HG03442 (cell line): Measurements from ENCODE around the gene SOX8.

ENCODE experiments used
- ATAC-seq: cut with Tn5 transposase; IDR thresholded peaks from one replicate; pipeline ENCODE4 v1.9.1; 2021; ENCODE audit warnings: mild to moderate bottlenecking, moderate library complexity; ENCODE audit not compliant: unreplicated experiment

The SOX8 gene

GRCh38 chr16:986411-986810, 4.8 kb downstream of the SOX8 start:
- ATAC-seq, result no peak

- ATAC-seq, result no peak
Measured at GRCh38 chr16:986925-987582, 5.5 kb downstream of the SOX8 start.

GRCh38 chr16:987906-988305, 6.3 kb downstream of the SOX8 start:
- no peak for ATAC-seq

DNA sequence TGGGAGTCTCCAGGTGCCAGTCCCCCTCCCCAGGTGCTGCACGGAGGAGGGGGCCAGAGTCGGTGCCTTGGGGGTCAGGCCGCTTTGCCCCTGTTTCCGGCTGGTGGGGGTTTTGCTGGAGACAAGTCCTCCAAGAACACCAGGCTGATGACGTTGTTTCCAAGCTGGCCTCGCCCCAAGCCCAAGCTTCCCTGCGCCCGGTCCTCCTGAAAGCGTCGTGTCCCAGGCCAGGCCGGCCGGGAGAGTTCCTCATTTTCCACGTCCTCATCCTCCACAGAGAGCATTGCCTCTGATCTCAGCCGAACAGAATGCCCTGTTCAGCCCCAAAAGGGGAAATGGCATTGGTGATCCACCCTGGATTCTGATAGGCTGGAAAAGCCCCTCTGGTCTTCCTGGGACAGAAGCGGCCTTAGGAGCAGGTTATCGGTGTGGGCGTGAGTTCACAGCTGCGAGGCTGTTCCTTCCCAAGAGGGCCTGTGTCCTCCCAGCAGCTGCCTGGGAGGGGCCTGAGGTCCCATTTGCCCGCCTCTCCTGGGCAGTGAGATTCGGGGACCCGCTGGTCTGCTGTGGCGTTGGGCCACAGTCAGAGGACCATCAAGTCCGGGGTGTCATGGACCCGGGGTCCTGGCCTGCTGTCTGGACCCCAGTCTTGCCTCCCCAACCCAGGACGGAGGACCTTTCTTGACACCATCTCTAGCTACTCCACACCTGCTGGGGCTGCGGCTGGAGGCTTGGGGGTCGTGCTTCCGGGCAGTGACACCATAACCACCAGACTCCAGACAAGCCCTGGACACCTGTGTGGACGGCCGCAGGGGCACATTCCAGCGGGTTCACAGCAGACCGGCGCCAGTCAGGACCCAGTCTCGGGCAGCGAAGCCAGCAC, 7.1 kb downstream of the SOX8 start:
- ATAC-seq, result no peak

DNA sequence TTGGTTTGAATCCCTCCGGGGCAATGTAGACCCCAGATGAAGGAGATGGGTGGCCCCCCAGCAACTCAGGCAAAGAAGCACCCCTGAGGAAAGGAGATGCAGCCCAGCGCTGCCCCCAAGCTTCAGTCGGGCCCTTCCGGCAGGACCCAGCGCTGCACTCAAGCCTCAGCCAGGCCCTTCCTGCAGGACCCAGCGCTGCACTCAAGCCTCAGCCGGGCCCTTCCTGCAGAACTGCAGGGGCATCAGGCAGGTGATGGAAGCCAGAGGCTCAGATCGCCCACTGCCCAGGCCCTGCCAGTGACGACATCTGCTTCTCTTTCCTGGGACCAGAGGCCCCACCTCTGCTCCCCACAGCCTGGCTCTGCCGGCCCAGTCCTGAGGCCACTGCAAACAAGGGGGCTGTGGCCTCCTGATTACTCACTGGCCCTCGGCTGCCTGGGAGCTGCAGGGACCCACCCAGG, 7.8 kb downstream of the SOX8 start:
- ATAC-seq, result no peak

DNA sequence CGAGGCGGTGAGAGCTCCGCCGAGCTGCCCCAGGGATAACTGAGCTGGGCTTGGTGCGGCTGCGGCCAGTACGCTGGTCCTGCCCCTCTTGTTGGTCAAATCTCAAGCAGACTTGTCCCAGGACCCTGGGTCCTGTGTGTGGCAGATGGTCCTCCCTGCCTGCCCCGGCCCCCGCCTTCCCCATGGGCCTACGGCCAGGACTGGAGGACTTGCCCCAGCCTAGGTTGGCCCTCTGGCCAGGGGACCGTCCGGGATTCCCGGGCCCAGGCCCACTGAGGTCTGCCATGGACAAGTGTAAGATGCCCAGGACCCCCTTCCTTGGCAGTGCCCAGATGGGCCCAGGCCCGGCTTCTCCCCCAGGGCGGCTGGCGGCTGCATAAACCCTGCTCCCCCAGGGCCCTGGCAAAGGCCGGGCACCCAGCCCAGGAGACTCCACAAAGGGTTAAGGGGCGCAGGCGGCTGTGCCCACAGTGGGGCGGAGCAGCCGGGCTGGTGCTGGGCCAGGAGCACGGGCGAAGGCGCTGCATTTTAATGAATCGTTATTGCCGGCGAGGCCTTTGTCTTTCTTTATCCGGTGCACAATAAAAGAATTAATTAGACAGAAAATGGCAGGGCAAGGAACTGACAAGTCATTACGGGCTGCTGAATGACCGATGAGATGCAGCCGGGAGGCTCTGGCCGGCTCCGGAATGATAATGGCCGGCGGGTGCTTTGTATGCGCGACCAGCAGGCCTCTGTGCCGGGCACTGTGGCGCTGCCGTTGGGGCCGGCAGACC, 9.1 kb downstream of the SOX8 start:
- no peak for ATAC-seq

GRCh38 chr16:991345-991744, 9.8 kb downstream of the SOX8 start:
- no peak for ATAC-seq

- ATAC-seq, result no peak
Measured at GRCh38 chr16:991773-992172, 10.2 kb downstream of the SOX8 start.

DNA sequence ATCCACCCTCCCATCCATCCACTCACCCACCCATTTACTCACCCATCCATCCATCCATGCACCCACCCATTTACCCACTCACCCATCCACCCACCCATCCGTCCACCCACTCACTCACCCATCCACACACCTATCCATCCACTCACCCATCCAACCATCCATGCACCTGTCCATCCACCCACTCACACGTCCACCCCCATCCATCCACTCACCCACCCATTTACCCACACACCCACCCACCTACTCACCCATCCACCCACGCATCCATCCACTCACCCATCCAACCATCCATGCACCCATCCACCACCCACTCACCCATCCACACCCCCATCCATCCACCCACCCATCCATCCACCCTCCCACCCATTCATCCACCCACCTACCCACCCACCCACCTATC, 12.2 kb downstream of the SOX8 start:
- no peak for ATAC-seq

DNA sequence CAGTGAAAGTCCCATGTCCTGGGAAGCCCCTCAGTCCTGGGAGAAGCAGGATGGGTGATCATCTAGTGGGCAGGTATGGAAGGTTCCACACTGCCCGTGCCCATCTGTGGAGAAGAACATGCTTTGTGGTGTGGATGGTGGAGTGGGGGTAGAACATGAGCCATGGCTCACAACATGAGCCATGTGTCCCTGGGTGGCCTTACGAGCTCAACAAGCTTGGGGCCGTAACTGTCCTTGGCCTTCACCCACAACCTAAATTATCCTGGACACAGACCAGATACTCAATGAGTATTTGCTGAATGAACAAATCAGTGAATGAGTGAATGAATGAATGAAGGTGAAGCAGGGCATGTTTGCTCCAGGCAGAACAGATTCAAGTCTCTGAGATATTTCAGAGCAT, 13.5 kb downstream of the SOX8 start:
- no peak for ATAC-seq

GRCh38 chr16:995783-996182, 14.2 kb downstream of the SOX8 start:
- no peak for ATAC-seq

DNA sequence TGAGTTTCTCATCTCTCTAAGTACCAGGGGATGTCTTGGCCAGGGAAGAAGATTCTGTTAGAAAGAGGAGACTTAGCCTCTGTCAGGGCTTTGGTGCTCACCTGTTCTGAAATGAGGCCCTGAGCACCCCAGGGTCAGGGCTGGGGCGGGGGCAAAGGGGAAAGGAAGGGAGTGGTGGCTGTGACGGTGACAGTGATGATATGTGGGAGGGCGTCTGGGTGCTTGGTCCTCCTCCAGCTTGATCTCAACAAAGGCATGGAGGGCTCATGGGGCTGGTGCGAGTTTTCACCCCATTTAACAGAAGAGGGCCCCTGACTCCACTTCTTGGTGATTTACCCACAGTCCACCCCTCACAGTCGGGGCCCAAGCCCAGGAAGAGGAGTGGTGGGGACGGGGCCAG, 15.1 kb downstream of the SOX8 start:
- no peak for ATAC-seq

GRCh38 chr16:997440-998051, 16.0 kb downstream of the SOX8 start:
- no peak for ATAC-seq

GRCh38 chr16:998211-998610, 16.6 kb downstream of the SOX8 start:
- no peak for ATAC-seq

DNA sequence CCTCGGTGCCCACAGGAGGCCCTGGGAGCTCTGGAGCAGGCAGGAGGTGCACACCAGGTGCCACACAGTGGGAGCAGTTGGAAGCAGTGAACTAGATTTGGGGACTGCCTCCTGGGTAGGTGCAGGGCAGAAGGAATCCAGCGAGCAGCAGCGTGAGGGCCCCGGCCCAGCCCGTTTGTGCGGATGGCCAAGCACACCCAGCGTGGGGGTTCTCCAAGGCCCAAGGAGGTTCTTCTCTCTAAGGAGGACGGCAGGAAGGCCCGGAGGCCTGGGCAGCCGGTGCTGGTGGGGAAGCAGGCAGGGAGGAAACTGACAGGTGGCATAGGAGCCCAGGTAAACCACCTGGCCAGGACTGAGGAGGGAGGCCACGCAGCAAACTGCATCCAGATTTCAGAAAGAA, 17.0 kb downstream of the SOX8 start:
- ATAC-seq, result no peak

DNA sequence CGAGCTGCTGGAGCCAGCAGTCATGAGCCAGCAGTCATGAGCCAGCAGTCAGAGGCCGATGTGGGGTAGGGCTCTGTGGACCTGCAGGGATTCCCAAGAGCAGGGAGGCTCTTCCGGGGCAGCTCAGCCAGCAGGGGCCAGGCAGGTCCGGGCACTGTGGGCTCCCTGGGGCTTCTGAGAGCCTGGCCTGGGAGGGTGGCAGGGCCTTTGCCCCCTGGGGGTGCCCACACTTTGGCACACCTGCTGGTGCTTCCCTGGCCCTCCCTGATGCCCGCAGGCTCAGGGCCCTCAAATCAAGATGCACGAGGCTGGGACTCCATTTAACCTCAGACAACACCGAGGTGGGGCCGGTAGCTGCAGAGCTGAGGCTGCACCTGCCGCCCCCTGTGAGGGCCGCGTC, 18.1 kb downstream of the SOX8 start:
- no peak for ATAC-seq

GRCh38 chr16:1000608-1001007, 19.0 kb downstream of the SOX8 start:
- no peak for ATAC-seq

DNA sequence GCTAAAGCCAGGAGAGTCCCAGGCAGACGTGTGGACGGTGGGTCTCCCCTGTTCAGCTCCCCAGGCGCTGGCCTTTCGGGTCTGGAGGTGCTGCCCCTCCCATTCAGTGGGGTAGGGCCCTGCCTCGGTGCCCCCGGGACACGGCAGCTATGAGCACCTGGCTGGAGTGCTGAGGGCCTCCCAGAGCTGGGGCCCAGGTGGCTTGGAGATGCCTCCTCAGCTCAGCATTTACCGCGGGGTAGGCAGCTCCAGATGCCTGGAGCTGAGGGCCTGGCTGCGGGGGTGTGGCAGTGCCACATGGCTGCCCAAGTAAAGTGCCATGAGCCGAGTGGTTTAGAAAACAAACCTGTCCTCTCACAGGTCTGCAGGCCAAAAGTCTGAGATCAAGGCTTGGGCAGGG, 19.5 kb downstream of the SOX8 start:
- ATAC-seq, result no peak

DNA sequence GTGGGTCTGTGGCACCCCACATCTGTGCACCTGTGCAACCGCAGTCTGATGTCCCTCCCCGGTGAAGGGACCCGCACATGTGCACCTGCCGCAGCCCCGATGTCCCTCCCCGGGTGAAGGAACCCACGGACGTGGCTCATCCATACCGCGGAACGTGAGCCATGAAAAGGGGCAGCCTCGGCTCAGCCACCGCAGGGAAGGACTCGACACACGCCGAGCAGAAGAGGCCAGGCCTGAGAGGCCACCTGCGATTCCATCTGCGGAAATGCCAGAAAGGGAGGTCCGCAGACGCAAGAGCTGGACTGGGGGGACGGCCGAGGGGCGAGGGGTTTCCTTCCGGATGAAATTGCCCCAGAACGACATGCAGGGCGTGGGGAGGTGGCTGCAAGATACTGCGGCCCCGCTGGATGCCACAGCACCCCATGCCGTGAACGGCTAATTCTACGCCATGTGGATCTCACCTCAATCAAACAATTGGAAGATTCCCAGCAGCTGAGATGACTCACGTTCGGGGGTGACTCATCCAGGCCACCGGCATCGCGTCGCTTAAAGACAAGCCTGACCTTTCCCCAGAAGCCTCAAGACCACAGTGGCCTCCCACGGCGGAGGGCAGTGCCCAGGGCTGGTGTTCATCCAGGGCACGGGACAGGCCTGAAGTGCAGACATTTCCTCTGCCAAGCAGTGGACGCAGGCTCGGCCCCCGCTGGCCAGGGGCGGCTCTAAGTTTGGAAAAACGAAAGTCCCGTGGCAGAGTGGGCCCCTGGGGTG, 21.0 kb downstream of the SOX8 start:
- no peak for ATAC-seq
